Skeletal muscle cell (primary cell): ENCODE results near the gene PDE8B.

Source experiments
- DNase-seq: peaks from one replicate; pipeline ENCODE4 v3.0.0-alpha.2; 2010; ENCODE audit warnings: low read depth
- H3K4me3 ChIP-seq: 2 replicates; pipeline ENCODE4 v1.5.1; 2011; ENCODE audit warnings: low read depth, mild to moderate bottlenecking, control low read depth, low read length, moderate library complexity

Gene PDE8B

DNA sequence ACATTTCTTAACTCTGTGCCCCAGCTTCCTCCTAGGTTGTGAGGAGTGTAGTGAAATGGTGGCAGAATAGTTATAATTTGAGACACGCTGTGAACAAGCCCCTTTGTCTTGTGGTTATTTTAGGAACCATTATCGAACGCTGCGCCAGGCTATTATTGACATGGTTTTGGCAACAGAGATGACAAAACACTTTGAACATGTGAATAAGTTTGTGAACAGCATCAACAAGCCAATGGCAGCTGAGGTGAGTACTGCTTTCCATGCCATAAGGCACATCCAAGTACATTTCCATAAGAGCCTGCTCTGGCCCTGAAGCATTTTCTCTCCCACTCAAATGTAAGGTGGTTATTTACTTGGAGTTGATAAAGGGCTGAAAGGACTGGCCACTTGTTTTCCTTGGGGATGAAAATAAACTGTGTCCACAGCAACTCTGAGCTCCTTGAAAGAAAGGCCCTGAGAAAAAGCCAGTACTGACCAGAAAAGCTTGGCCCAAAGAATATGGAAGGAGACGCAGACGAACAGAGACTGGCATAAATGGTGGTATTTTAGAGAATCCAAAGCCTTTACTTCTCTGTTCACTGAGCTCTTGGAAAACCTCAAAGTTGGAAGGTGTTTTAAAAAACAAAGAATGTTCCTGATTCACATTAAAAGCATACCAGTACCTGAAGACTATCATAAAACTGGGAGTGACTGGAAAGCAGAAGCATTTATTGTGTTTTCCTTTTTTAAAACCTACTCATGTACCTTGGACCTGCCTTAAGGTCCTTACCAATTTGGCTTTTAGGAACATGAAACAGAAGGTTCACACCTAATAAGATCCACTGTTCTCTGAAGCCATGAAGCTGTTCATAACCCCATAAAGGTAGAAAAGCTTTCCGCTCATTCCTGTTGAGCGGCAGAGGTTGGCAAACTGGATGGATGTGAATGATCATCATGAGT lies 209.4 kb downstream of the PDE8B start:
- H3K4me3 ChIP-seq, result no peak overlapping the region
- DNase-seq, result no peak

DNA sequence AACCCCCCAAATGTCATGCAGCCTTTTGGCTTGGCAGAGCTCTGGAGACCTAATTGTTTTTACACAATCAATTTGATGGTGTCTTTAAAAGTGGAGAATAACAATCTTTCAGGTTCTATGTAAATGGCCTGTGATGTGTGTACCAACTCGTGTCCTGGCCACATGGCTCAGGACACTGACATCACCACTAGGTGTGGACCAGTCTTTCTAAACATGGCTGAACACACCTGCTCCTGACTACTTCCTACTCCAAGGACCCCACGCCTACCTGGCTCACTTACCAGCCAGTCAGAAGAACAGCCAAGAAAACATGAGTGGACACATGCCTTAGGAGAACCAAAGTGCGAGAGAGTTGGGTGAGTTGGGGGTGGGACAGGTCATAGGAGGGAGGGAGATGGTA lies 210.5 kb downstream of the PDE8B start:
- H3K4me3 ChIP-seq, result no peak overlapping the region
- DNase-seq, result no peak

DNA sequence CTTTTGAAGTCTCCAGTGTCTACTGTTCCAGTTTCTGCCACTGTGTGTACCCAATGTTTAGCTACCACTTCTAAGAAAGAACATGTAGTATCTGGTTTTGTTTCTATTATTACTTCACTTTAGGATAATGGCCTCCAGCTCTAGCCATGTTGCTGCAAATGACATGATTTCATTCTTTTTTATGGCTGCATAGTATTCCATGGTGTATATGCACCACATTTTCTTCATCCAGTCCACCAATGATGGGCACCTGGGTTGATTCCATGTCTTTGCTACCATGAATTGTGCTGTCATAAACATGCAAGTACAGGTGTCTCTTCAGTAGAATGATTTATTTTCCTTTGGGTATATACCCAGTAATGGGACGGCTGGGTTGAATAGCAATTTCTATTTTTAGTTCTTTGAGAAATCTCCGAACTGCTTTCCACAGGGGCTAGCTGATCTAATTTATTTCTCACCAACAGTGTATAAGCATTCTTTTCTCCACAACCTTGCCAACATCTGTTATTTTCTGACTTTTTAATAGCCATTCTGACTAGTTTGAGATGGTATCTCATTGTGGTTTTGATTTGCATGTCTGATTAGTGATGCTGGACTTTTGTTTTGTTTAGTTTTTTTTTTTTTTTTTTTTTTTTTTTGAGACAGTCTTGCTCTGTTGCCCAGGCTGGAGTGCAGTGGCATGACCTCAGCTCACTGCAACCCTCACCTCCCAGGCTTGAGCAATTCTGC lies 212.7 kb downstream of the PDE8B start:
- no peak overlapping the region for H3K4me3 ChIP-seq
- DNase-seq, result no peak

DNA sequence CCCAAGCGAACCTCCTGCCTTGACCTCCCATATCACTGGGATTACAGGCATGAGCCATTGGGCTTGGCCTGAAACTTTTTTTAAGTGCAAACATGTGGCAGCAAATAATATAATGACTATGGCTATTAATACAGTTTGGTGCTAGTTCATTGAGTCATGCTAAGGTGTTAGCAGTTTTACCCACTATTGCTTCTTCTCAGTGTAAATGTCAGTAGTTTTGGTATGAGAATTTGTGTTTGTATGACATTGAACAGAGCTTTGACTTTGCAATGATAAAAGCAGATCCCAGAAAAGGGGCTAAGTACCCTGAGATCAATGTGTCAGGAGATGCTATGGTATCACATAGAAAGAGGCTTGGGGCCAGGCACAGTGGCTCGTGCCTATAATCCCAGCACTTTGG lies 214.4 kb downstream of the PDE8B start:
- H3K4me3 ChIP-seq, result no peak overlapping the region
- DNase-seq, result no peak

DNA sequence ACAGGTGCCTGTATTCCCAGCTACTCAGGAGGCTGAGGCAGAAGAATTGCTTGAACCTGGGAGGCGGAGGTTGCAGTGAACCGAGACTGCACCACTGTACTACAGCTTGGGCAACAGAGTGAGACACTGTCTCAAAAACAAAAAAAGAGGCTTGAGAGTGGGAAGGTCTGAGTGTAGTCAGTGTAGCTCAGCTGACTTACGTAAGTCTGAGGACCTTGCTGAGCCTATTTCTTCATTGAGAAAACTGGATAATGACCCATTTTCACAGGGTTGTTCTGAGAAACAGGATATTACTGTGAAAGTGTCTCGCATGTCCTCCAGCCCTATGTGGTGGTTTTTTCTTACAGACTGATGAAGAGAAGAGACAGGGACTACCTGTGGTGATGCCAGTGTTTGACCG lies 214.9 kb downstream of the PDE8B start:
- no peak for DNase-seq
- H3K4me3 ChIP-seq, result no peak overlapping the region

DNA sequence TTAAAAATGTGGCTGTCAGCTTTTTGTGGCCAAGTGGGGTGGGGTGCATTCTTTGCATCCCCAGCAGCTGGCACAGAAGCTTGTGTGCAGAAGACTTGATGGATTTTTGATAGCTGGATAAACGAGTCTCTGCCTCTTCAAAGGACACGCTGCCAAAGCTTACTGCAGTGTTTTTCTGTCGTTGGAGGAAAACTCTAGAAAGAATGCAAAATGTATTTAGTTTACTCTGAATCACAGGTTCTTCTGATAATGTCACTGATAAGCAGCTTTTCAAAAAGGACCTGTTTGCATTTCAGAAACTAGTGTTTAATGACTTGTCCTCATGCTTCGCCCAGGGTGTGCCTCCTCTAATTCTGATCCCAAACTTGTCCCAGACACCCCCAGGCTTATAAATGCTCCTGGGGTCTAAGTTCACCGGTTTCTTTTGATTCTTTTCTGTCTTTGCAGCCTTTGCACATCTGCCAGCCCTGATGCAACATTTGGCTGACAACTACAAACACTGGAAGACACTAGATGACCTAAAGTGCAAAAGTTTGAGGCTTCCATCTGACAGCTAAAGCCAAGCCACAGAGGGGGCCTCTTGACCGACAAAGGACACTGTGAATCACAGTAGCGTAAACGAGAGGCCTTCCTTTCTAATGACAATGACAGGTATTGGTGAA lies 215.6 kb downstream of the PDE8B start:
- DNase-seq, result no peak
- no peak overlapping the region for H3K4me3 ChIP-seq

DNA sequence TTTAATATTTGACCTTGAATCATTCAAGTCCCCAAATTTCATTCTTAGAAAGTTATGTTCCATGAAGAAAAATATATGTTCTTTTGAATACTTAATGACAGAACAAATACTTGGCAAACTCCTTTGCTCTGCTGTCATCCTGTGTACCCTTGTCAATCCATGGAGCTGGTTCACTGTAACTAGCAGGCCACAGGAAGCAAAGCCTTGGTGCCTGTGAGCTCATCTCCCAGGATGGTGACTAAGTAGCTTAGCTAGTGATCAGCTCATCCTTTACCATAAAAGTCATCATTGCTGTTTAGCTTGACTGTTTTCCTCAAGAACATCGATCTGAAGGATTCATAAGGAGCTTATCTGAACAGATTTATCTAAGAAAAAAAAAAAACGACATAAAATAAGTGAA lies 216.2 kb downstream of the PDE8B start:
- no peak overlapping the region for H3K4me3 ChIP-seq
- DNase-seq, result peak; percentile 70

DNA sequence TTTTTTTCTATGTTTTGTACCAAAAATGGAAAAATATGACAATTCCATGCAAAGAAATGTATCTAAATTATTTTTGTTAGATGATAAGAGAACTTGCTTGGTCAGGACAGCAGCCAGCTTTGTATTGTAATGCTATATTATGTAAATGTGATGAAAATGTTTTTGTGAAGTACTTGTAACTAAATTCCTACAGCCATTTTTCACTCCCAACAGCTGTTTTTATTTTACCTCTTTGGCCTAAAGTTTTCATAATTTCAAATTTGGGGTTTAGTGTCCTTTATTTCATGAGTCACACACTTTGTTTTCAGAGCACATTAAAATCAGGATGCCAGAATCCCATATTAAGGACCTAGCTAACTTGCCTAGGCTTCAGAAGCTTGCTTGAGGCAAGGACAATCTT lies 217.5 kb downstream of the PDE8B start:
- H3K4me3 ChIP-seq, result no peak overlapping the region
- DNase-seq, result no peak

DNA sequence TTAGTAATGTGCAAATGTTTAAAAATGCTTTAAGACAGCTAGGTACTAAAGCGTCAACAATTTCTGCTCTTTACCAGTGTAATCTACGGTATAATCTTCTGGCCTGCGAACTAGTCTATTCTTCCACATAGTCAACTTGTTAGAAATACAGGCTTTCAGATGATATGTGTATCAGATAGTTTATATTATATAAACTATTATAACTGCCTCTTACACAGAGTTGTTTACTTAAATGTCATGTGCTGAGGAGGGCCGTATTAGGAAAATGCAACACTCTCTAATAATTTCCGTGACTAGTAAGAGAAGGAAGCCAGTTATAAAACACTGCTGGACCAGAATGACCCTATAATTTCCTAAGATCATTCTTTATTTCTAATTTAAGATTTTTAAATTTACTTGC lies 218.0 kb downstream of the PDE8B start:
- H3K4me3 ChIP-seq, result no peak overlapping the region
- no peak for DNase-seq

DNA sequence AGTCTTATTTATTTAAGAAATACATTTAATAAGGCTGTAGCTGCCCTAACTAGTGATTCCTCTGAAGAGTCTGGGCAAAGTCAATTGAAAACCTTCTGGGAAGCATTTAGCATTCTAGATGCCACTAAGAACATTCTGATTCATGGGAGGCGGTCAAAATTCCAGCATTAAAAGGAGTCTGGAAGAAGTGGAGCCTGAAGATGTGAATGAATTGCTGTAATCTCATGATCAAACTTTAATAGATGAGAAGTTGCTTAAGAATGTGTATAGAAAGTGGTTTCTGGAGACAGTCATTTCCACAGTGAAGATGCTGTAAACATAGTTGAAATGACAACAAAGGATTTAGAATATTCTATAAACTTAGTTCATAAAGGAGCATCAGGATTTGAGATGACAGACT lies 220.2 kb downstream of the PDE8B start:
- no peak for DNase-seq
- H3K4me3 ChIP-seq, result no peak overlapping the region

DNA sequence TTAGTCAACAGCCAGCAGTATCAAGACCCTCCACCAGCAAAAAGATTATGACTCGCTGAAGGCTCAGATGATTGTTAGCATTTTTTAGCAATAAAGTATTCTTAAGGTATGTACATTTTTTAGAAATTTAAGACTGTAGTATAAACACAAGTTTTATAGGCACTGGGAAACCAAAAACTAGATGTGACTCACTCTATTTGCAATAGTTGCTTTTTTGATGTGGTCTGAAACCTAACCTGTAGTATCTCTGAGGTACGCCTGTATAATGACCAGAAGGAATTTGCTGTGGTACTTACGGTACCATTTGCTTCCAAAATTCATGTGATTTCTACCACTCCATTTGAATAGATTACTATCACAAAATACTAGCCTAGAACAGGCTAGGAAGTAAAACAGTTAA lies 220.8 kb downstream of the PDE8B start:
- no peak for DNase-seq
- H3K4me3 ChIP-seq, result no peak overlapping the region

DNA sequence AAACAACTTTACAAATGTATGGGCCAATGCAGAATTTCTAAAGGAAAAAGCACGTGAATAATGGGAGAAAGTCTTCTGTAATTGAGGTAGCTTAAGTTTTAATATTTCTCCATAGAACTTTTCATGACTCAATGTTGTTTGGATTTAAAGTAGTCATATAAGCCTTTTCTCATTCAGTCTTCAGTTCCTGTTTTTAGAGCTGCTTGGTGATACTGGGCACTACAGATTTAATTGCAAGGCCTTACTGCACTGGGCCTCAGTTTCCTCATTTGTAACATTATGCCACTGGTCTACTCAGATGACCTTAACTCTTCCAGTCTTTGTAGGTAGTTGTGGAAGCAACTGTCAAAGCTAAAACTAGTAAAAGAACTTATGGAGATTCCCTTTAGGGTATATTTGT lies 221.2 kb downstream of the PDE8B start:
- DNase-seq, result no peak
- no peak overlapping the region for H3K4me3 ChIP-seq

DNA sequence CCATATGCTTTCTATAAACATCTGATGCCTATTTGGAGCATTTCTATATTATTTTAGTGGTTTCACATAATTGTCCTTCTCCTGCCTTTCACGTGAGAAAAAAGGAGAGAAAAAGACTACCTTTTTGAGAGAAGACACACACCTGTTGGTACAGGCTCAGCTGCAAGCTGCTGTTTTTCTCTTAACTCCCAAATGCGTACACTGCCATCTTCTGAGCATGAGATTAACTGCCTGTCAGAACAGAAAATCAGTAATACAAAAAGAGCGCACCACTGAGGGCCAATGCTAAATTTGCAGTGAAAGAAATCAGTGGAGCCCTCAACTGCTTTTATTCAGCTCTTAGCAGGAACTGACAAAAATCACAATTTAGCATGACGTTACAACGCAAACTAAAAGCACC lies 226.7 kb downstream of the PDE8B start:
- no peak for DNase-seq
- no peak overlapping the region for H3K4me3 ChIP-seq

DNA sequence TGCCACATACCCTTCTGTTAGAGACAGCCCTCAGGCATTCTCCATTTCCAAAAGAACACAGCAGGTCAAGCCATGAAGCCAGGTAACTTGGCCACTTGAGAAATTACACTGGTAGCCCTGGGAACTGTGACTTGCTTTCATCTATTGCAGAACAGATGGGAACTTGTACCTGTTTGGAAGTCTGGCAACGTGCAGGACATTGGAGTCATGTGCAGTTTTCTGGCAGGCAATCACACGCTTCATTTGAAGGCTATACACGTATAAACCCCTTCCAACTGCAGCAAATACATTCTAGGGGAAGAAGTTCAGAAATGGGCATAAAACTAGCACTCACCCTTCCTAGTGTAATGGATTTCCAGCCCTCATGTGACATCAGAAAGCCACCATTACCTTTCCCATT lies 227.6 kb downstream of the PDE8B start:
- no peak for DNase-seq
- no peak overlapping the region for H3K4me3 ChIP-seq

DNA sequence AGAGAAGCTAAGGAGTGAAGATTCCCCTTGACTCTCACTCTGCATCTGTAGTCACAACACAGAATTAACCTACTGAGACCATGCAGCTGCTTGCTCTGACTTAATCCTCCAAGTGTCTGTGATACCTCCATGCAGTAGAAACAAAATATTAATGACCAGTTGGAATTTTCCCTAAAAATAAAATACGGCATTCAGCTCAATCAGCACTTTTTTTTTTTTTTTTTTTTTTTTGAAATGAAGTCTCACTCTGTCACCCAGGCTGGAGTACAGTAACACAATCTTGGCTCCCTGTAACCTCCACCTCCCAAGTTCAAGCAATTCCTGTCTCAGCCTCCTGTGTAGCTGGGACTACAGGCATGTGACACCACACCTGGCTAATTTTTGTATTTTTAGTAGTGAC lies 233.2 kb downstream of the PDE8B start:
- H3K4me3 ChIP-seq, result no peak overlapping the region
- DNase-seq, result no peak

DNA sequence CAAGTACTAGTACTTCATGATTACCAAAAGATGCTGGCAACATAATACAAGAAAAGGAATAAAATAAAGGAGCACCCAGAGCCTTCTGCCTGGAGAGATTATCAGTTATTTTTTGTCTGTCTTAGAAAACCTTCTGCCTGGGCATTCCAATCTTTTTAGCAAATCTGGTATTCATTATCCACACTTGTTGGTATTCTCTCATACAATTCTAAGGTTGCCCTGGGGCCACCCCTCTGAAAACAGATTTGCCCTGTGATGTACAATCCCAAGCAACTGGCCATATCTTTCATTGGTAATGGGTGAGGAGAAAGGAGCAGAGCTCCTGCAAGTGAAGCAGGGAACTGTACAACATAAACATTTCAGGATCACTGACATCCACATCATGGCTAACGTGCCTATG lies 233.9 kb downstream of the PDE8B start:
- H3K4me3 ChIP-seq, result no peak overlapping the region
- no peak for DNase-seq

DNA sequence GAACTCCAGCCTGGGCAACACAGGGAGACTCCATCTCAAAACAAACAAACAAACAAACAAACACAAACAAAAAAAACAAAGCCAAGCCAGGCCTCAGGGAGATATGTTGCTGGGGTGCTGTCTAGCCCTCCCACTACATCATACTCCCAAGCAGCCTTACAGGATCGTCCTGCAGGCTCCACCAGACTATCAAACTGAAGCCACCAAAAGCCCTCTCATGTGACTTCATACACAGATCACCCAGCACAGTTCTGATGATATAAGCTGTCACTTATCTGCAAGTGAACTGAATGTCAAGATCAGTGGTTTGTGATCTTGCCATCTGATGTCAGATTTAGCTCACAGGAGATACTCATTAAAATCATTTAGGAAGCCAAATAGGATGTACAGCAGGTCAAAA lies 238.4 kb downstream of the PDE8B start:
- no peak for DNase-seq
- no peak overlapping the region for H3K4me3 ChIP-seq

DNA sequence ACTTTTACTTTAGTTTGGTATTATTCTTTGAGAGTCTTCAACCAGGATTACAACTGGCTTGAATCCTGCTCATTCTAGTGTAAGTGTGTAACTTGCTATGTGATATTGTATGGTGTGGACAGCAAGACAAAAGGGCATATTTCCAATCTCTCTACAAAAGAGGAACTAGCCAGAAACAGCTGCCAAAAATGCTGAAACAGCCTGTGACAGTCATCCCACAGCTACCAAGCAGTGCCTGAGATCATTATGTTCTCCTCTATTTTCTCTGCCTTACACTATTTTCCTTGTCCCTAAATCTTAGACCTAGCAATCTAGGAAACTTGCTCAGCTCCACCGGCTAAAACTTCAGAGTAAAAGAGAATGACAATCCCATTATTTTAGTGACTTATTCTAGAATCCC lies 238.8 kb downstream of the PDE8B start:
- DNase-seq, result no peak
- no peak overlapping the region for H3K4me3 ChIP-seq

DNA sequence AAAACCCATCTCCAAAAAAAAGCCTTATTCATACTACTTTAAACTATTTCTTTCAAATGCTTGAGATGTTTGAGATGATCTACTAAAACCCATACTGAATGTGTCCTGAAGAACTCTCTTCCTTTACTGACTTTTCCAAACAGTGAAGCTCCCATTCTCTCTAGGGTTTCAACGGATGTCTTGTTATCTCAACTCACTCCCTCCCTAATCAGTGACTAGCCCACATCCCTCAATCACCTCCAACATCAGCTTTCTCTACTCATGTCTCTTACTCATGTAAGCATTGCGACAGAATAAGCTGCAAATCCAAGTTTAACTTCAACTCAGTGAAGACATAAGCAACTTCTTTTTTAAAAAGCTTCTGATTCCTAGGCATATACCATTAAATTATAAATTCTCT lies 239.5 kb downstream of the PDE8B start:
- no peak for DNase-seq
- no peak overlapping the region for H3K4me3 ChIP-seq

DNA sequence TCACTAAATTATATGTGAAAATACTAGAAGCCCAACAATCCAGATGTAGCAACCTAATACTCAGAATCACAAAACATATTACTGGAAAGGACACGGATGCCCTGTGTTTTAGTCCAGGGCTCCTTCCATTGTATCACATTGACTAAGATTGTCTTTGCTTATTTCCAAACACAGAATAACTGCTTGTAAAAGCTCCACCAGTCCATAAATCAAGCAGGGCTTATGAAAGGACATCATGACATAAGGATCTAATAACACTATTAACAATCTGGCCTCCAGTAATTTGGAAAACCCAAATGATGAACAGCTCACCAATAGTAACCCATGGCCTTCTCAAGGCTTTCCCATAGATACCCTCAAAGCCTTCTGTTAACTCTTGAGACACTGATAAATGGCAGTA lies 241.9 kb downstream of the PDE8B start:
- DNase-seq, result no peak
- H3K4me3 ChIP-seq, result no peak overlapping the region
